A673 (cell line): ENCODE results near the gene INHBA. TPM values are rescaled to one million over a fixed set of nuclear protein-coding genes. Genes with fewer than 3 reads are reported as not detected.
A peak's percentile ranks its signal among the peaks of the same experiment; 100 is the strongest.

Experiments
- BruUV-seq: library from RNA; stranded (reverse); fragments of 400-500 nt; replicated peaks from 2 replicates; lab custom pipeline; 2021; lab: Mats Ljungman, UMichigan
- CTCF ChIA-PET: fragments of 300-600 bp; sonication (Branson Sonifier 250); formaldehyde crosslinking; loops from one replicate; lab custom pipeline; 2022; ENCODE audit warnings: antibody characterized with exemption; lab: Charles Lee
- POLR2A ChIA-PET: fragments of 300-600 bp; sonication (Branson Sonifier 250); formaldehyde crosslinking; loops from one replicate; lab custom pipeline; 2022; ENCODE audit warnings: antibody characterized with exemption; ENCODE audit not compliant: low non-redundant PET; lab: Charles Lee
- DNase-seq: peaks from one replicate; pipeline ENCODE4 v3.0.0-alpha.2; 2015; ENCODE audit warnings: low spot score
- H3K27ac ChIP-seq: fragments of 200-600 bp; sonication (generic); 2 replicates; pipeline ENCODE4 v1.5.1; 2016; ENCODE audit warnings: mixed run types, low read depth, mild to moderate bottlenecking, mixed read lengths, antibody characterized with exemption, low read length; ENCODE audit not compliant: poor library complexity, severe bottlenecking
- H3K27me3 ChIP-seq: fragments of 200-600 bp; sonication (generic); replicated peaks from 2 replicates; pipeline ENCODE4 v1.6.1; 2017; ENCODE audit warnings: mixed run types, low read depth, mild to moderate bottlenecking, mixed read lengths, antibody characterized with exemption, low read length; ENCODE audit not compliant: insufficient read depth, poor library complexity
- H3K36me3 ChIP-seq: fragments of 200-600 bp; sonication (generic); 2 replicates; pipeline ENCODE4 v1.6.1; 2016; ENCODE audit warnings: mixed run types, mild to moderate bottlenecking, mixed read lengths, antibody characterized with exemption, low read length; ENCODE audit not compliant: insufficient read depth, poor library complexity, severe bottlenecking
- H3K4me1 ChIP-seq: fragments of 200-600 bp; sonication (generic); 2 replicates; pipeline ENCODE4 v1.6.1; 2017; ENCODE audit warnings: mixed run types, mild to moderate bottlenecking, mixed read lengths, antibody characterized with exemption, low read length; ENCODE audit not compliant: insufficient read depth, poor library complexity, severe bottlenecking
- H3K4me3 ChIP-seq: fragments of 200-600 bp; sonication (generic); 2 replicates; pipeline ENCODE4 v1.5.1; 2016; ENCODE audit warnings: low read depth, mixed run types, mild to moderate bottlenecking, mixed read lengths, low read length; ENCODE audit not compliant: poor library complexity, severe bottlenecking
- H3K9me3 ChIP-seq: fragments of 200-600 bp; sonication (generic); 2 replicates; pipeline ENCODE4 v1.6.1; 2016; ENCODE audit warnings: mixed run types, low read depth, mild to moderate bottlenecking, mixed read lengths, antibody characterized with exemption, low read length; ENCODE audit not compliant: poor library complexity, severe bottlenecking
- EZH2 ChIP-seq: fragments of 200-600 bp; sonication (generic); IDR thresholded peaks from 2 replicates; pipeline ENCODE4 v1.6.1; 2017; ENCODE audit warnings: borderline replicate concordance, low read depth, mild to moderate bottlenecking, mixed read lengths, antibody characterized with exemption, low read length; ENCODE audit not compliant: poor library complexity, severe bottlenecking
- intact Hi-C: fragments of 100-400 bp; cut with micrococcal nuclease; formaldehyde crosslinking; loops from one replicate; pipeline ENCODE4 v1.10.0; 2022; ENCODE audit not compliant: unreplicated experiment
- total RNA-seq: library from RNA; stranded (reverse); gene quantifications from 2 replicates; pipeline ENCODE4 v1.2.3, GENCODE V29; 2021
- TF ChIP-seq, protein P1 (sequence below): fragments of 300-800, 200-600 bp; sonication (generic); conservative IDR thresholded peaks from 2 replicates; pipeline ENCODE4 v1.5.1; 2017; ENCODE audit warnings: low read depth, mild to moderate bottlenecking, antibody characterized with exemption, low read length, moderate library complexity, mixed read lengths

INHBA gene
- total RNA-seq, 1 experiment from 2014 or later: 1.7 TPM

DNA sequence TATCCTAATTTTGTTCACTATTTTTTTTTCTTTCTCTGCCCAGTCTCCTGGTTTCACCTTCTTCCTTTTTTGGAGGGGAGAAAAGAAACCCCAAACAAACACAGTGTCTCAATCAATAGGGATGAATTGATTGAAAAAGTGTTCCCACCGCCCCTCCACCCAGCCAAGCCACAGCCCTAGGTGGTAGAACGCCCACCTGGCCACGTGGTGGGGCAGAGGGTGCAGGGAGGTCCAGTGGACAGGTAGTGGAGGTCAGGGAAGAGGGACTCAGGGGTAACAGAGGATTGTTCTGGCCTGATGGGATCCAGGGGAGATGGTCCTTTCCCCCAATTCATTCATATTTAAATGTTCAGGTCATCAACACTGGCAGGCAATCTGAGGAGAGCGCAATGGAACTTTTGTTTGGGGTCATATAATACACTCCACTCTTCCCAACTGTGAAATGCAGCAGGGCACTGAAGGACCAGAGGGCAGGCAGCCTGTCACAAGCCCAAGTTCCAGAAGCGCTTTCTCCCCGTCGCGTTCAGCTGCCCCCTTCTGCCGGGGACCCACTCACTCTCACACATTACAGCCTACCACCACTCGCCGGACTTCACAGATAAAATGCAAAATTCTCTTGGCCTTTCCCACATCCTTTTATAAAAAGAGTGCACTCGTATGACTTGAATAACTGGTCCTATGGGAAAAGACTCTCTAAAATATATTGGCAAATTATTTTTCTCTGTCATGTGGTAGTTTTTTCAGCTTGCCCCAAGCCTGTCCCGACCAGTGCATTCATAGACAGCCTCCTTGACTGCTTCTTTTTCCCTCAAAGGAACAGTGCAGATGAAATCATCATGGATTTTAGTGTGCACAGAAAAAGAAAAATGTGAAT, 1.6 kb downstream of the INHBA start:
- H3K27ac ChIP-seq: no peak overlapping the region
- ChIA-PET POLR2A (no interaction called here), CTCF (no interaction called here)
- intact Hi-C loops: loop anchor here (10.0 kb wide), 1 partner anchor 937 kb away; no protein-coding TSS in a partner anchor
- no peaks in the 10 kb centered on the region for H3K9me3 ChIP-seq
- BruUV-seq: no TSS peak
- no peaks in the 10 kb centered on the region for H3K36me3 ChIP-seq
- no peak overlapping the region for H3K4me3 ChIP-seq
- DNase-seq: no peak
- peaks cover 3% of the 10 kb centered on the region for H3K27me3 ChIP-seq
- TF ChIP-seq, protein P1, sequence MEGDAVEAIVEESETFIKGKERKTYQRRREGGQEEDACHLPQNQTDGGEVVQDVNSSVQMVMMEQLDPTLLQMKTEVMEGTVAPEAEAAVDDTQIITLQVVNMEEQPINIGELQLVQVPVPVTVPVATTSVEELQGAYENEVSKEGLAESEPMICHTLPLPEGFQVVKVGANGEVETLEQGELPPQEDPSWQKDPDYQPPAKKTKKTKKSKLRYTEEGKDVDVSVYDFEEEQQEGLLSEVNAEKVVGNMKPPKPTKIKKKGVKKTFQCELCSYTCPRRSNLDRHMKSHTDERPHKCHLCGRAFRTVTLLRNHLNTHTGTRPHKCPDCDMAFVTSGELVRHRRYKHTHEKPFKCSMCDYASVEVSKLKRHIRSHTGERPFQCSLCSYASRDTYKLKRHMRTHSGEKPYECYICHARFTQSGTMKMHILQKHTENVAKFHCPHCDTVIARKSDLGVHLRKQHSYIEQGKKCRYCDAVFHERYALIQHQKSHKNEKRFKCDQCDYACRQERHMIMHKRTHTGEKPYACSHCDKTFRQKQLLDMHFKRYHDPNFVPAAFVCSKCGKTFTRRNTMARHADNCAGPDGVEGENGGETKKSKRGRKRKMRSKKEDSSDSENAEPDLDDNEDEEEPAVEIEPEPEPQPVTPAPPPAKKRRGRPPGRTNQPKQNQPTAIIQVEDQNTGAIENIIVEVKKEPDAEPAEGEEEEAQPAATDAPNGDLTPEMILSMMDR: no peak
- TF ChIP-seq EZH2: no peak
- peaks cover 17% of the 10 kb centered on the region for H3K4me1 ChIP-seq

DNA sequence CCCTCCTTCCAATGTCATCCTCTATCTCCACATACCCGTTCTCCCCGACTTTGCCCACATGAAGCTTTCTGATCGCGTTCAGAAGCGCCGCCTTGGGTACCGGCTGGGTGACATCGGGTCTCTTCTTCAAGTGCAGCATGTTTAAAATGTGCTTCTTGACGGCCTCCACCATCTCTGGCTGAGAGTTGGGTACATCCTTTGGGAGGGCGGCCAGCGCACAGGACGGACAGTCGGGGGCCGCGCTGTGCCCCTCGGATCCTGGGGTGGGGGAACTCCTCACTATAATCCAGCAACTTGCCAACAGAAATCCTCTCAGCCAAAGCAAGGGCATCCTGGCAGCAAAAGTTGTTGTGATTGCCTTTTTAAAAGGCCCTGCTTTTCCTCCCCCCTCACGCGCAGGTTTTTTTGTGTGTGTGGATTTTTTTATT, 2.8 kb downstream of the INHBA start:
- CTCF ChIA-PET: no interaction called here
- Histone ChIP-seq H3K4me1 (peaks cover 11% of the 10 kb centered on the region), H3K27ac (no peak overlapping the region), H3K9me3 (no peaks in the 10 kb centered on the region), H3K27me3 (peaks cover 3% of the 10 kb centered on the region), H3K4me3 (peak overlapping the region; percentile 35), H3K36me3 (no peaks in the 10 kb centered on the region)
- DNase-seq: no peak
- POLR2A ChIA-PET: no interaction called here
- BruUV-seq: no TSS peak
- intact Hi-C loops: loop anchor here (10.0 kb wide), 1 partner anchor 935 kb away; no protein-coding TSS in a partner anchor
- TF ChIP-seq, protein P1: no peak
- no peak for TF ChIP-seq EZH2

DNA sequence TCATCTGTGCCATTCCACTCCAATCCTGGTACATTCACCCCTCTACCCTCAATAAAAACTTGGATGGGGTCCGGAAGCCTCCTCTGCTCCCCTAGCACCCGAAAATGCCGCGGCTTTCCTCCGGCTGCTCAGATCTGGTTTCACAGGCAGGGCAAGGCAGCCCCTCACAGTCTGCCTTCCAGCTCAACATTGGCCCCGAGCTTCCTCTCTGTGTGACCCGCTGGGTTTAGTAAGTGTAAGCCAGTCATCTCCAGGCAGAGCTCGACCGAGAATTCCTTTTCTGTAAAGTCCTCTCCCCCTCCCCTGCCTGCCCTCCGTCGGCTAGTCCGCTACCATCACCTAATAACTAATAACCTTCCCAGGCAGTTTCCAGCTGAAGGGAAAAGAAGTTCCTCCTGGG, 3.4 kb downstream of the INHBA start:
- ChIA-PET CTCF (interaction anchor here (0.5 kb wide), 1 partner anchor 692 kb away, joined by 13 read pairs; no protein-coding TSS in a partner anchor), POLR2A (no interaction called here)
- peak overlapping the region; percentile 35 for H3K4me3 ChIP-seq
- peaks cover 3% of the 10 kb centered on the region for H3K27me3 ChIP-seq
- peak; percentile 19 for DNase-seq
- H3K36me3 ChIP-seq: no peaks in the 10 kb centered on the region
- H3K27ac ChIP-seq: no peak overlapping the region
- intact Hi-C loops: no loop called here
- no TSS peak for BruUV-seq
- no peaks in the 10 kb centered on the region for H3K9me3 ChIP-seq
- TF ChIP-seq, protein P1: no peak
- TF ChIP-seq EZH2: no peak
- H3K4me1 ChIP-seq: peaks cover 11% of the 10 kb centered on the region
